Femur (tissue), 1 donor: ENCODE data around the gene HOXB6.

Experiments used
- DNase-seq: peaks from one replicate; pipeline ENCODE4 v3.0.0-alpha.2; 2017

HOXB6 gene

DNA sequence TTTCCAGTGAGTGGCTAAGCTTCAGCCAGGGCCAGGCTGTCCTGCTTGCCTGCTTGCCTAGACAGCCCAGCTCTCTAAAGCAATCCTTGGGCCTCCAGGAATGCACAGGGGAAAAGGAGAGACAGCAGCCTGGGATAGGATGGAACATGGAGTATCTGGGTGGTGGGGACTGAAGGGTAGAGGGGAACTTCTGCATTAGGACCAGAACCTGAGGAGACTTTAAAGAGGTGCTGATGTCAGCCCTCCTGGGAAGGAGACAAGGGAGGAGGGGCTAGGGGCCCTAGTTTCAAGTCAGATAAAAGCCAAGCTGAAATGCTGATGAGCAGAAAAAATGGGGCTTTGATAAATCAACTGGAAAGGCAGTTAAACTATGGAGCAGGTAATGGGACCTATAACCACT is 4.2 kb upstream of the HOXB6 start:
- no peak for DNase-seq

- no peak for DNase-seq
Measured at GRCh38 chr17:48608494-48608834, 3.7 kb upstream of the HOXB6 start.

DNA sequence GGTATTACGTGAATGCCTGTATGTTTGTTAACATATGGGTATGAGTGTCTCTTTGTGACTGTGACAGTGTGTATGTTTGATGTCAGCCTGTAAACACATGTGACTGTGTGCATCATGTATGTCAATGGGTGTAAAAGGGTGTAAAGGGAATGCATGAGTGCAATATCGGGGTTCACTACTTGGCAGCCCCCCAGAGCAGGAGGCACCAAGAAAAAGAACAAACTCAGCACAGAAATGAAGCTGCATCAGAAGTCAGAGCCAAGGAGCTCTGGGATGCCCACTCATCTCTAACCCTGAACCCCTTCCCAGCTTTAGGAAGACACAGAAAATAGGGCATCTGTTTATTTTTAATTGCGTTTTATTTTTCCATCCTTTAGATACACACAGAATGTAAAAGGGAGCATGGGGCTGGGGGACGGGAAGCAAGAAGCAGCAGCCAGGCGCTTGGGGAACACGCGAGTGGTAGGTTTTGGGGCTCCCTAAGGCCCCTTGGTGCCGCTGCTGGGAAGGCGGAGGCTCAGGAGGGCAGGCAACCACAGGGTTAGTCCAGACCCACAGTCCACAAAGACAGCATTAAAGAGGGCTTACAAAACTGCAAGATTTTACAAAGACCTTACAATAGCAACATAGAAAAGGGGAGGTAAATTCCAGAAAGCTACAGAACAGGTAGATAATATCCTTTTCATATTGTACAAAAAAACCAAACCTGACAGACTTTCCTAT is 2.3 kb upstream of the HOXB6 start:
- DNase-seq: no peak

DNA sequence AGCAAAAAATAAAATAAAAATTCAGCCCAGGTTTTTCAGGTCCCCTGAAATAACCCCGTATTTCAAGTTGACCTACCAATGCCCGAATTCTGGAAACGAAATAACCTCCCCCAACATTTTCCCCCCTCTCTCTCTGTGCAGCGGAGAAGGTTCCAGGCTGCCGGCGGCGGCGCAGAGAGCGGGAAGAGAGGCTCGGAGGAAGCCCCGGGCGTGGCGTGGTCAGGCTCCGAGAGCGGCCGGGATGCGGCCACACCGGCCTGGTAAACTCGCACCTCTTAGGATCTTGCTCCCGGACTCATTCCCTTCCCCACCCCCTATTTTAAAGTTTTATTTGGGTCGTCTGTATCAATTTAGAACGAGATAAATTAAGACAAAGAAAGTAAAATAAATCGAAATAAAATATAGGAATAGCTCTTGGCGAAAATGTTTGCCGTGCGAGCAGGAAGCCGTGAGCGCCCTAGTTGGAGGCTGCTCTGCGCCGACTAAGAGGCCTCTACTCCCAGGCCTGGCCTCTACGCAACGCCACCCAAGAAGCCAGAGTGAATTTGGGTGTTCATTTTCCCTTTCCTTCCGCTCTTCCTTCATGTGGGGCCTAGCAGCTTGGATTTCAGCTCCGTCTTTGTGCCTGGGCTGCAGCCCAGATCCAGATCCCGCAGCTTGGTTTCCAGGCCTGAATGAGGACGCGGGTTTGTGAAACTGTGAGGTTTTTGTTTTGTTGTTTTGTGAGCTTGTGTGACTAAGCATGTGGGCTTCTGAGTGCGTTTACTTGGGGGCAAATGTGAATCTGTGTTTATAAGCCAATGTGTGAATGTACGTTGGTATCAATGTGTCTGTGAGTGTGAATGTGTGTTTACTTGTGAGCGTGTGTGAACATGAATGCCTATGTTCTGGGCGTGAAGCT is 1.5 kb upstream of the HOXB6 start:
- DNase-seq: no peak

- DNase-seq: no peak
Measured at GRCh38 chr17:48605409-48605919, 678 bp upstream of the HOXB6 start.

DNA sequence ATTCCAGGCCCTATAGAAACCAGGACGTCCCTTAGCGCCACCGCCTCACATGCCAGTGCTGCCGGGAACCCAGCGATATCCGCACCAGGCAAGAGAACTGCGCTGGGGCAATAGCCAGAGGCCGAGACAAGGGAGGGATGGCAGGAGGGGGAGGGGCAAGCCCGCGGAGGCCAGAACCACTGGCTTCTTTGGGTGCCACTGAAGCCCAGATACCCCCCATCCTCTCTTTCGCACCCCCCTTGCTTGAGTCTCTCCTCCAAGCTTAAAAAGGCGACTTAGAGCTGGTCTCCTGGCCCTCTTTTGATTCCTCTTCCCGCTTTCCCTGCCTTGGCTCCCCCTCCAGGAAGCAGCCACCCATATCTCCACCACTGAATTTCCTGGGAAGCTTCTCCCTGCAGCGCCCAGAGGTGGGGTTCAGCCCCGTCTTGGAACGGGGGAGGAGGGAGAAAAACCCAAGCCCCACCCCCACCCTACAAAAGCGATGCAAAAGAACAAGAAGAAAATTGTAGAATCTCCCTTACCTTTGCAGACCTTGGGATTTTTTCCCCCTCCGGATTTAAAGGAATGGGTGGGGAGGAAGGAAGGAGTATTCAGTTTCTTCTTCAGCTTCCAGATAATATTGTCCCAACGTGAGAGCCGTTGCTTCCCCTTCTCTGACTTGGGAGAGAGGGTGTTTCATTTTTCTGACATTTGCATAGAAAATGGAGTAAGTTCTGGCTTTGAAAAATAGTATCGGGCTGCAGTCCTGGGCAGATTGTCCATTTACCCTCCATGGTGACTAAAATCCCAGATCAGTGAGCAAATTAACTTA is 622 bp downstream of the HOXB6 start:
- no peak for DNase-seq

DNA sequence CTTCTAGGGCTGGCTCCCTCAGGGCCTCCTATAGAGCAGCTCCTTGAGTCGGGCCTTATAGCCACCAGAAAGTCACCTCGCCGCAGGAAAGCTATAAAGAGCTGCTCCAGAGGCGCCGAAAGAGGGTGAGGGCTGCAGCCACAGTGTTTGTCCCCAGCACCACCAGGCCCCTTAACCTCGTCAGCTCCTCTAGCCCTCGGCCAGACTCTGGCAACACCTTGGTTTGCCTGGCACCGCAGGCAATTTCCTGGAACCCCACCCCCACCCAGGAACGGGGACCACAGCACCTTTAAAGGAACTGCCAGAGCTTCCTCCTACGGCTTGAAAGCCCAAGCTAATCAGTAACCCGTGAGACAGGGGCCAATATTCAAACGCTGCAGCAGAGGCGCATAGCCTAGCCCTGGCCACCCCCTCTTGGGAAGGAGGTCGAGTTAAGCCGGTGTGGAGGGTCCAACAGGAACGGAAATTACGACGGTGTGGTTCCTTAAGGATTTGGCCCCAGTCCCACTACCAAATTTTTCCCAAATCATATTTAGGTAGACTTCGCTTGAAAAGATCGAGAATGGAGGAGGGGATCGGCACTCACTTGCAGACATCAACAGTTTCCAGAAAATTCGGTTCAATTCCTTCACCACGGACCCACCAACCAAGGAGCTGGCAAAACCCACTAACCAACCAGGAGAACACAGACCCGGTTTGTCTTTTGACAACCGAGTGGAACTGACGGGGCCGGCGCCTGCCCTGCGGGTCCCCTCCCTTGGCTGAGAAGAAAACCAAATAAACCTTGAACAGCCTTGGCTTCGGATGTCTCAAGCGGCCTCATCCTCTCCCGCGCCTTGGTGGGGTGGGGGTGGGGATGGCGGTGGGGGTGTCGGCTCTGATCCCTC is 3.0 kb downstream of the HOXB6 start:
- DNase-seq: no peak

DNA sequence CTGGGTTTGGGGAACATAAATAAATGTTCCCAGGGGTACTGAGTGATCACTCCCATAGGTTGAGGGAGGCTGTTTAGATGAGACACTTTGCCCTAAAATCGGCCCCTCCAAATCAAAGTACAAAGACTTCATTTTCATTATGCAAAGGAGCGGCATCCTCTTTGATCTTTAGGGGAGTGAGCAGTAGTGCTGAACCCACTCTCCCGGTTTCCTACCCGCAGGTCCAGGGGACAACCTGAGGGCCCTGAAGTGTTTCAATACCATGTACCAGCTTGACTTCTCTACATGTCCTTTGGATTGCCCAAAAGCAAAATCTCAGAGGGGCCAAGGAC is 3.6 kb downstream of the HOXB6 start:
- no peak for DNase-seq

GRCh38 chr17:48600244-48601098 is 4.3 kb downstream of the HOXB6 start:
- DNase-seq: no peak

DNA sequence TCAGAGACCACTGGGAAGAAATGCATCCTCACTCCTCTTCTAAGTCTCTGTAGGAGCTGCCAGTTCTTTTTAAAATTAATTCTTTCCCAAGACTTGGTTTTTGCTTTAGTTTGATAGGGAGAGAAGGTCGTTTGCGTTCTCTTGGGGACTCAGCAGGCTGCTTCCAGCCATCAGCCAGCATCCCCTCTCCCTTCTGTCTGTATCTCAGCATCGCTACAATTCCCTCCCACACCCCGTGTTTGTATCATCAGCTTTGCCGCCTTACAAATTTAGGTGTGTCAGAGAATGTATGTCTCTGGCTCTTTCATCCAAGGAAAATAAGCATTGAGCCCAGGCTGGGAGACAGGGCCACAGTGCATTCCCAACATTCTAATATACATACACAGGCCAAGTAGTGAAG is 5.4 kb downstream of the HOXB6 start:
- DNase-seq: no peak

- no peak for DNase-seq
Measured at GRCh38 chr17:48598736-48599135, 6.0 kb downstream of the HOXB6 start.

DNA sequence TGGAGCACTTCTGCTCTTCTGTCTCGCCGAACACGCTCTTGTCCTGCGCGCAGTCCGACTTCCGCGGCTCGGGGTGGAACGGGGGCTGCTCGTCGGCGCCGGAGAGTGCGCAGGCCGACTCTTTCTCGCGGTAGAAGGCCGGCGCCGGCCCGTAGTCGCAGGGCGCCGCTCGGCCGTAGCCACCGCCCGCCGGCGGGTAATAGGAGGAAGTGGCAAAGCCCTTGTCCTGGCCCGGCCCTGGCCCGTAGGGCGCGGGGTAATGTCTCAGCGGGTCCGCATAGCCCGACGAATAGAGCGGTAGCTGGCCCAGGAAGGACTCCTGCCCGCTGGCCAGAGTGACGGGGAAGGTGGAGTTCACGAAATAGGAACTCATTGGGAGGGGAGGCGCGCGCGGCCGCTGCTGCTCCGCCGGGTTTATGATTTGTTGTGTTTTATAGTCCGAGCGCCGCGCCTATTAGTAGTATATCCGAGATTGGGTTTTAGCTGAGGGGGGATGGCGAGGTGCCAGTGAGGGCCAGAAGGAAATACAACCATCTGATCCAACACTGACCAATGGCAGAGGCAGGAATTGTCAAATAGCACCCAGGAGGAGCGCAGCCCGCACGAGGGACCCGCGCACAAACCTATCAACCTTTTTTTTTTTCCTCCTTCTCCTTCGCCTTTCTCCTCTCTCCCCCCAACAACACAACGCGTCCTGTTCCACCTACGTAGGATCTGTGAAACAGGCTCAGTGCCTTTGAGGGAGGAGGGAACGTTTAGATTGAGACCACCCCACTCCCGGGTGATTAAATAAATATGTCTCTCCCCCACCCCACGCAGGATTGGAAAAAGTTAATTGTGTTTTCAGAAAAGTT is 6.8 kb downstream of the HOXB6 start:
- no peak for DNase-seq

DNA sequence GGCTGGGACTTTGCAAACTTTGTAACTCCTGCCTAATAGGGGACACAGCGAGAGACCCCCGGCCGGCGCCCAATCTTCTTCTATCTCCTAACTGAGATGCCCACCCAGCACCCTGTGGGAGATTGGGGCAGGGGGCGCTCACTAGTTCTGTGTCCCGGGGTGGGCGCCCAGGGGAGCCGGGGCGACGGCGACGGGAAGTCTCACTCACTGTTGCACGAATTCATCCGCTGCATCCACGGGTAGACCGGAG is 7.3 kb downstream of the HOXB6 start:
- DNase-seq: no peak

- no peak for DNase-seq
Measured at GRCh38 chr17:48596735-48597527, 7.9 kb downstream of the HOXB6 start.

DNA sequence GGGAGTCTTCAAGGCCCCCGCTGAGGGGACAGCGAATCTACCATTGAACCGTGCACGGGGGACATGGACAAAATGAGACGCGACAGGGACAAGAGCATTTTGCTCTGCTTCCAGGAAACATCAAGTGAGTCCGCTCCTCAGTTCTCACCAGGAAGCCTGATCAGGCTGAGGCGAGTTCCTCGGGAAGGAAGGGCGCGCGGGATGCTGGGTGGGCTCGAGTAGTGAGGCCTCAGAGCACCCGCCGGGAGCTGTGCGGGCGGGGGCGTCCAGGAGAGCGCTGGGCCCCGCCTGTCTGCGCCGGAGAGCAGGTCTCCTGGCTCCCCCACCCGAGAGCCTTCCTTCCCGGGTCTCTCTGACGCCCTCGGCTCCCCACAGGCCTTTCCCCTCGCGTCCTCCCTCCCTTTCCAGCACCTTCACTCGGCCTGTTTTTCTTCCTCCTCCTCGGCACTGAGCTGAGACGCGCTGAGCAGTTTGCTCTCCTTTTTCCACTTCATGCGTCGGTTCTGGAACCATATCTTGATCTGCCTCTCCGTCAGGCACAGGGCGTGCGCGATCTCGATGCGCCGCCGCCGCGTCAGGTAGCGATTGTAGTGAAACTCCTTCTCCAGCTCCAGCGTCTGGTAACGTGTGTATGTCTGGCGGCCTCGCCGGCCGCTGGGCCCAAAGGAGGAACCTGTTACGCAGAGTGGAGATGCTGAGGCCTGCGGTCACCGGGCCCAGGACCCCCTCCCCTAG is 8.6 kb downstream of the HOXB6 start:
- DNase-seq: no peak

GRCh38 chr17:48595278-48595999 is 9.3 kb downstream of the HOXB6 start:
- no peak for DNase-seq

- DNase-seq: no peak
Measured at GRCh38 chr17:48594538-48595277, 10.1 kb downstream of the HOXB6 start.
